Measurements from ENCODE around the gene TBC1D20. TPM values are rescaled to one million over a fixed set of nuclear protein-coding genes. Genes with fewer than 3 reads are reported as not detected.
"Not testable (repeated sequence)": the region's sequence is repeated elsewhere in the genome, so short reads cannot be mapped to it uniquely, and the experiment has no call there.

The TBC1D20 gene, protein sequence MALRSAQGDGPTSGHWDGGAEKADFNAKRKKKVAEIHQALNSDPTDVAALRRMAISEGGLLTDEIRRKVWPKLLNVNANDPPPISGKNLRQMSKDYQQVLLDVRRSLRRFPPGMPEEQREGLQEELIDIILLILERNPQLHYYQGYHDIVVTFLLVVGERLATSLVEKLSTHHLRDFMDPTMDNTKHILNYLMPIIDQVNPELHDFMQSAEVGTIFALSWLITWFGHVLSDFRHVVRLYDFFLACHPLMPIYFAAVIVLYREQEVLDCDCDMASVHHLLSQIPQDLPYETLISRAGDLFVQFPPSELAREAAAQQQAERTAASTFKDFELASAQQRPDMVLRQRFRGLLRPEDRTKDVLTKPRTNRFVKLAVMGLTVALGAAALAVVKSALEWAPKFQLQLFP
- total RNA-seq (14.4 TPM), polyA plus RNA-seq (16.2 TPM)
- long read RNA-seq, donor 1 = 0 reads
- long read RNA-seq, donor 2, full-length matches to known transcripts = 15 of 15 reads
- long read RNA-seq, donor 2, partial matches to known transcripts = 0 of 15 reads
- long read RNA-seq, donor 2, other reads (novel, unspliced or antisense) = 0 of 15 reads
- long read RNA-seq, donor 3, full-length matches to known transcripts = 8 of 8 reads
- long read RNA-seq, donor 3, partial matches to known transcripts = 0 of 8 reads
- long read RNA-seq, donor 3, other reads (novel, unspliced or antisense) = 0 of 8 reads
- long read RNA-seq, donor 4, full-length matches to known transcripts = 3 of 3 reads
- long read RNA-seq, donor 4, partial matches to known transcripts = 0 of 3 reads
- long read RNA-seq, donor 4, other reads (novel, unspliced or antisense) = 0 of 3 reads
- long read RNA-seq, donor 5, full-length matches to known transcripts = 15 of 25 reads
- long read RNA-seq, donor 5, partial matches to known transcripts = 10 of 25 reads
- long read RNA-seq, donor 5, other reads (novel, unspliced or antisense) = 0 of 25 reads
- long read RNA-seq, donor 6, full-length matches to known transcripts = 8 of 13 reads
- long read RNA-seq, donor 6, partial matches to known transcripts = 5 of 13 reads
- long read RNA-seq, donor 6, other reads (novel, unspliced or antisense) = 0 of 13 reads
- long read RNA-seq, donor 7, full-length matches to known transcripts = 7 of 14 reads
- long read RNA-seq, donor 7, partial matches to known transcripts = 7 of 14 reads
- long read RNA-seq, donor 7, other reads (novel, unspliced or antisense) = 0 of 14 reads
- long read RNA-seq, donor 8, full-length matches to known transcripts = 4 of 4 reads
- long read RNA-seq, donor 8, partial matches to known transcripts = 0 of 4 reads
- long read RNA-seq, donor 8, other reads (novel, unspliced or antisense) = 0 of 4 reads
- long read RNA-seq, donor 9, full-length matches to known transcripts = 1 of 1 reads
- long read RNA-seq, donor 9, partial matches to known transcripts = 0 of 1 reads
- long read RNA-seq, donor 9, other reads (novel, unspliced or antisense) = 0 of 1 reads
- long read RNA-seq, donor 10, full-length matches to known transcripts = 7 of 12 reads
- long read RNA-seq, donor 10, partial matches to known transcripts = 5 of 12 reads
- long read RNA-seq, donor 10, other reads (novel, unspliced or antisense) = 0 of 12 reads

DNA sequence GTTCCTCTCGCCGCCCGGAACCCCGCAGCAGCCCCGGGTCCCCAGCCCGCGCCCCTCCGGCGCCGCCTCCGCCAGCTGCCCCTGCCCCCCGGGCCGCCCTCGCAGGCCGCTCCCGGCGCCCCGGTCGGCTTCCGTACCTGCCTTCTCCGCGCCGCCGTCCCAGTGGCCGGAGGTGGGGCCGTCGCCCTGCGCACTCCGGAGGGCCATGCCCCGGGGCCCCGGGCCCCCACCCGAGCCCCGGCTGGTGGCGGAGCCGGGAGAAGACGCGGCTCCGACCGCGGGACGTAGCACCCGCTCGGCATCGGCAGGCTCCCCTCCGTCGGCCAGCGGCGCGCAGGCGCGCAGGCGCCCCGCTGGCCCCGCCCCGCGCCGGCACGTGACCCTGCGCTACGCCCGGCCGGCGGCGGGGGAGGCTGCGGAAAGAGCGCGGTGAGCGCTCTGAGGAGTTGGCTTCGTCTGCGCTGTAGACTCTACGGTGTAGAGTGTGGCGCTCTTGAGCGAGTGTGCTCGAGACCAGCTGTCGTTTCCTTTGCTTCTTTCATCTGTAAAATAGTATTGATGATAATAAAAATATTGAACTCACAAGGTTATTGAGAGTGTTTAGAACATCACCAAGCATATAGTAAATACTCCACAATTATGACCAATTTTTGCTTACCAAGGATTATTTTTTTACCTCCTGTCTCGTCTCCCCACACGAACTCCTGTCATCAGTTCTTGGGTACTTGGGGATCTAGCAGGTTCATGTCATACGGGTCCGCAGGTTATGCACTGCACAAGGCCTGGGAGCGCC, at the start of gene TBC1D20:
TSS of gene TBC1D20 (minus strand) at position 335 of the 793 bp plus-strand sequence. CDS start at position 207, 128 bp downstream.
- Histone ChIP-seq H3K36me3 (ENCODE audit: control insufficient read depth in 2 of 2, insufficient read depth in 2 of 2, low read length in 1 of 2) (no peaks in the 10 kb centered on the region), H3K27ac (ENCODE audit: low read depth in 1 of 2, low read length in 1 of 2) (peak within 1 kb of the TSS; percentile 81 to 91), H3K27me3 (ENCODE audit: control insufficient read depth in 2 of 2, insufficient read depth in 1 of 2, low read length in 1 of 2) (no peaks in the 10 kb centered on the region), H3K9me3 (ENCODE audit: control insufficient read depth in 2 of 2, insufficient read depth in 1 of 2, low read length in 1 of 2) (no peaks in the 10 kb centered on the region), H3K4me3 (ENCODE audit: low read length in 2 of 2) (peak within 1 kb of the TSS; percentile 80 to 92), H3K4me1 (ENCODE audit: control insufficient read depth in 2 of 2, insufficient read depth in 2 of 2, low read length in 2 of 2) (peaks cover 16 to 19% of the 10 kb centered on the region in 2 donors)
- under 1% methylated on average over 80 of the region's 80 CpGs for WGBS
- DNase-seq (ENCODE audit: low read depth in 6 of 9, low spot score in 9 of 9) = peak; percentile 77 to 95 (median 87)

DNA sequence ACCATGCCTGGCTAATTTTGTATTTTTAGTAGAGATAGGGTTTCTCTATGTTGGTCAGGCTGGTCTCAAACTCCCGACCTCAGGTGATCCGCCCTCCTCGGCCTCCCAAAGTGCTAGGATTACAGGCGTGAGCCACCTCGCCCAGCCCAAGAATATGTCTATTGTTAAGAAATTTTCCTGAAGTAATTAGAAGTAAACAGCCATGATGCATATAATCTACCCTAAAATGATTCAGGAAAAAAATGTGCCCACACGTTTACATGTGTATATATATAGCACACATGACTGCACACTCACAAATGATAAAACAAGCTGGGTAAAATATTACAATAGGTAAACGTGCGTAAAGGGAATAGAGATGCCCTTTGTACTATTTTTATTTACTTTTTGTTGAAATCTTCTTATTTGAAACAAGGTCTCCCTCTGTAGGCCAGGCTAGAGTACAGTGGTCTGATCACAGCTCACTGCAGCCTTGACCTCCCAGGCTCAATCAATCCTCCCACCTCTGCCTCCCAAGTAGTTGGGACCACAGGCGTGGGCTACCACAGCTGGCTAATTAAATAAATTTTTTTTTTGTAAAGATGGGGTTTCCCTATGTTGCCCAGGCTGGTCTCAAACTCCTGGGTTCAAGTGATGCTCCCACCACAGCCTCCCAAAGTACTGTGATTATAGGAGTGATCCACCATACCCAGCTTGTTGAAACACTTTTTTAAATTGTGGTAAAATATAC, 48.2 kb upstream of the TBC1D20 start:
- WGBS = 96% methylated on average over 9 of the region's 9 CpGs
- not testable (repeated sequence) for H3K4me3 ChIP-seq (ENCODE audit: low read length in 2 of 2); H3K9me3 ChIP-seq (ENCODE audit: control insufficient read depth in 2 of 2, insufficient read depth in 1 of 2, low read length in 1 of 2); H3K4me1 ChIP-seq (ENCODE audit: control insufficient read depth in 2 of 2, insufficient read depth in 2 of 2, low read length in 2 of 2); H3K27ac ChIP-seq (ENCODE audit: low read depth in 1 of 2, low read length in 1 of 2); DNase-seq (ENCODE audit: low read depth in 6 of 9, low spot score in 9 of 9); H3K27me3 ChIP-seq (ENCODE audit: control insufficient read depth in 2 of 2, insufficient read depth in 1 of 2, low read length in 1 of 2)
- H3K36me3 ChIP-seq (ENCODE audit: control insufficient read depth in 2 of 2, insufficient read depth in 2 of 2, low read length in 1 of 2) = peaks cover 15 to 29% of the 10 kb centered on the region in 2 donors

DNA sequence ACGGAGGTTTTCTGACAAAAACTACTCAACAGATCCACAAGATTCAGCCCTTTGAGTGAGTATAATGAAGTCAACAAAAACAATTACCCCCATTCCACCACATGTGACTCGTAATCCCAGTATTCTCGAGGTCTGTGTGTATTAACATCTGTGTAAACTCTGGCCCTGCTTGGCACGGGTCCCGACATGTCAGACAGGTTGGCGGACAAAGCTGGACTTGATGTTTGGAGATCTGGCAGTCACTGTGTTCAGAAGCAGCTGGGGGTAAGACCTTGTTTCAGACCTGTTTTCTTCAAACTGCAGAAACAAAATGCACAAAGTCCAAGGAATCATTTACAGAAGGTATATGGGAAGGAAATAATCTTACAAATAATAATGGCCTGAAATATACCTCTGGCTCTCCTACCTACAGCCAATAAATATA, 46.0 kb upstream of the TBC1D20 start:
- H3K27ac ChIP-seq (ENCODE audit: low read depth in 1 of 2, low read length in 1 of 2) = not testable (repeated sequence)
- WGBS = 97% methylated on average over 6 of the region's 6 CpGs

DNA sequence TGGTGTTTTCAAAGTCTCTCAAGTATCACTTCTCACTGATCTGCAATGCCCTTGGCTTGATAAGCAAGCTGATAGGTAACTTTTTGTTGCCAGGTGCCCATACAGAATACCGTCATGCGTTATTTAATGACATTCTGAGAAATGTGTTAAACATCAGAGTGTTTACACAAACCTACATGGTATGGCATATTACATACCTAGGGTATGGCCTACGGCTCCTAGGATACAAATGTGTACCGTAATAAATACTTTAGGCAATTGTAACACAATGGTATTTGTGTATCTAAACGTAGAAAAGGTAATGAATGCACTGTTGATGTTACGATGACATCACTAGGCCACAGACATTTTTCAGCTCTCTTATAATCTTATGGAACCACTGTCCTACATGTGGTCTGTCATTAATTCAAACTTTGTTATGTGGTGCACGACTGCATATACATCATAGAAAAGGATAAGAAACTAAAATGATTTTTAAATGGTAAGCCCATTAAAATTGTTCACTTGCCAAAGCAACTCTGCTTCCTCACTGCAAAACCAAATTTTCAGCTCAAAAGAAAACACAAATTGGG, 45.5 kb upstream of the TBC1D20 start:
- H3K36me3 ChIP-seq (ENCODE audit: control insufficient read depth in 2 of 2, insufficient read depth in 2 of 2, low read length in 1 of 2) = peaks cover 29 to 44% of the 10 kb centered on the region in 2 donors
- 97% methylated on average over 7 of the region's 7 CpGs for WGBS
- H3K27ac ChIP-seq (ENCODE audit: low read depth in 1 of 2, low read length in 1 of 2) = no peak overlapping the region
- no peak overlapping the region for H3K4me3 ChIP-seq (ENCODE audit: low read length in 2 of 2)
- no peaks in the 10 kb centered on the region for H3K9me3 ChIP-seq (ENCODE audit: control insufficient read depth in 2 of 2, insufficient read depth in 1 of 2, low read length in 1 of 2)
- no peak for DNase-seq (ENCODE audit: low read depth in 6 of 9, low spot score in 9 of 9)
- no peaks in the 10 kb centered on the region for H3K27me3 ChIP-seq (ENCODE audit: control insufficient read depth in 2 of 2, insufficient read depth in 1 of 2, low read length in 1 of 2)
- H3K4me1 ChIP-seq (ENCODE audit: control insufficient read depth in 2 of 2, insufficient read depth in 2 of 2, low read length in 2 of 2) = no peaks in the 10 kb centered on the region

More for the DNA sequence above, 46.0 kb upstream of the TBC1D20 start:
- not testable (repeated sequence) for H3K4me3 ChIP-seq (ENCODE audit: low read length in 2 of 2); H3K4me1 ChIP-seq (ENCODE audit: control insufficient read depth in 2 of 2, insufficient read depth in 2 of 2, low read length in 2 of 2); H3K9me3 ChIP-seq (ENCODE audit: control insufficient read depth in 2 of 2, insufficient read depth in 1 of 2, low read length in 1 of 2); H3K27me3 ChIP-seq (ENCODE audit: control insufficient read depth in 2 of 2, insufficient read depth in 1 of 2, low read length in 1 of 2); DNase-seq (ENCODE audit: low read depth in 6 of 9, low spot score in 9 of 9)
- peaks cover 24 to 38% of the 10 kb centered on the region in 2 donors for H3K36me3 ChIP-seq (ENCODE audit: control insufficient read depth in 2 of 2, insufficient read depth in 2 of 2, low read length in 1 of 2)

DNA sequence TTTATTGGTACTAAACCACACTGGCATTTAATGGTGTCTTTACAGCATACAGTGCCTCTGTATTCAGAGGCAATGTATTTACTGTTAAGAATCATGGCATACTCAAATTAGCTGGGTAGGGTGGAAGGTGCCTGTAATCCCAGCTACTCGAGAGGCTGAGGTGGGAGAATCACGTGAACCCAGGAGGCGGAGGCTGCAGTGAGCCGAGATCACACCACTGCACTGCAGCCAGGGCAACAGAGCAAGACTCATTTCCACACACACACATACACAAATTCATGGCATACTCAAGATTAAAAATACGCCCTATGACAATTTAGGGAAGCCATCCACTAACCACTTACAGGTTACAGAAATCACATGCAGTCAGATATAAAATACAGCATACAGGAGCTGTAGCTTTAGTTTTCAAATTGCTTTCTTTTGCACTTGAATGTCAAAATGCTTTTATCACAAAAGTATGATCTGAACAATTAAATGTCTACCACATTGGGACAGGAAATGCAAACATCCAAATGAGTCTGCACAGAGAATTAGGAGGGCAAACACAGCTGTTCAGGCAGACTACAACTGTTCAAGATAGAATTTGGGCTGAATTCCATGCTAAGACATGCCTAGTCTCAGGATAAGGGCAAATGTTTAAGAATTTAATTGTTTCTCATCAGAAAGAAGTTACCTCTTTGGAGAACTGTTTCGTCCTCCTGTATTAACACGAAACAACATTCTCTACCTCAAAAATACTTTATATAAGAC, 44.8 kb upstream of the TBC1D20 start:
- Histone ChIP-seq H3K27me3 (ENCODE audit: control insufficient read depth in 2 of 2, insufficient read depth in 1 of 2, low read length in 1 of 2) (no peaks in the 10 kb centered on the region), H3K4me3 (ENCODE audit: low read length in 2 of 2) (no peak overlapping the region), H3K4me1 (ENCODE audit: control insufficient read depth in 2 of 2, insufficient read depth in 2 of 2, low read length in 2 of 2) (no peaks in the 10 kb centered on the region), H3K9me3 (ENCODE audit: control insufficient read depth in 2 of 2, insufficient read depth in 1 of 2, low read length in 1 of 2) (no peaks in the 10 kb centered on the region), H3K36me3 (ENCODE audit: control insufficient read depth in 2 of 2, insufficient read depth in 2 of 2, low read length in 1 of 2) (peaks cover 29 to 50% of the 10 kb centered on the region in 2 donors), H3K27ac (ENCODE audit: low read depth in 1 of 2, low read length in 1 of 2) (no peak overlapping the region)
- no peak for DNase-seq (ENCODE audit: low read depth in 6 of 9, low spot score in 9 of 9)
- WGBS = 97% methylated on average over 7 of the region's 7 CpGs

DNA sequence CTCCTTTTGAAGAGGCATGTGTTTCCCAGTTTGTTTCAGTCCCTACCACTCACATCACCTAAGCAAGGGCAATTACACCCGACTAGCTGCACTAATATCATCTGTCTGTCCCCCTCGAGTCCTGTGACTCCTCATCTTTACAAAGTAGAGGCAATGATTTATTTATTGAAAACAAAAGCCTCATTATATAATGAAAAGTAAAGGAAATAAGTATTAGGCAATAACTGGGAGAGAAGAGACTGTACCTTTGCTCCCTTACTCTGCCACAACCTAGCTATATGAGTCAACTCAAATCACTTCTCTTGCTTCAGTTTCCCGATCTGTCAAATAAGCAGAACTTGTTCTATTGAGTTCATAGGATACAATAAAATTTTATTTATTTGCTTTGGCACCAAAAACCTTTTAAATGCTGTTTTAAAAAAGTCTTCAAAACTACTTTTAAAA, 42.3 kb upstream of the TBC1D20 start:
- H3K27me3 ChIP-seq (ENCODE audit: control insufficient read depth in 2 of 2, insufficient read depth in 1 of 2, low read length in 1 of 2) = no peaks in the 10 kb centered on the region
- no peaks in the 10 kb centered on the region for H3K9me3 ChIP-seq (ENCODE audit: control insufficient read depth in 2 of 2, insufficient read depth in 1 of 2, low read length in 1 of 2)
- DNase-seq (ENCODE audit: low read depth in 6 of 9, low spot score in 9 of 9) = no peak
- 98% methylated on average over 3 of the region's 3 CpGs for WGBS
- no peaks in the 10 kb centered on the region for H3K4me1 ChIP-seq (ENCODE audit: control insufficient read depth in 2 of 2, insufficient read depth in 2 of 2, low read length in 2 of 2)
- H3K27ac ChIP-seq (ENCODE audit: low read depth in 1 of 2, low read length in 1 of 2) = no peak overlapping the region
- no peak overlapping the region for H3K4me3 ChIP-seq (ENCODE audit: low read length in 2 of 2)
- peaks cover 35 to 66% of the 10 kb centered on the region in 2 donors for H3K36me3 ChIP-seq (ENCODE audit: control insufficient read depth in 2 of 2, insufficient read depth in 2 of 2, low read length in 1 of 2)
